ENCODE data around the gene CDKAL1.

- TF ChIP-seq EZH2 (IDR thresholded peaks at IDR 0.05; ENCODE audit: low read depth) (no peak), CTCF (conservative IDR thresholded peaks at IDR 0.05) (no peak)
These were observed 108.2 kb downstream of the CDKAL1 start for GRCh38 chr6:20642441-20642840.
